Suppressor macrophage treated with lipopolysaccharide for 4 hours (primary cell): Measurements from ENCODE around the gene ACAN.

Experiments used
- DNase-seq: peaks from one replicate; pipeline ENCODE4 v3.0.0-alpha.2; 2020

ACAN gene

DNA sequence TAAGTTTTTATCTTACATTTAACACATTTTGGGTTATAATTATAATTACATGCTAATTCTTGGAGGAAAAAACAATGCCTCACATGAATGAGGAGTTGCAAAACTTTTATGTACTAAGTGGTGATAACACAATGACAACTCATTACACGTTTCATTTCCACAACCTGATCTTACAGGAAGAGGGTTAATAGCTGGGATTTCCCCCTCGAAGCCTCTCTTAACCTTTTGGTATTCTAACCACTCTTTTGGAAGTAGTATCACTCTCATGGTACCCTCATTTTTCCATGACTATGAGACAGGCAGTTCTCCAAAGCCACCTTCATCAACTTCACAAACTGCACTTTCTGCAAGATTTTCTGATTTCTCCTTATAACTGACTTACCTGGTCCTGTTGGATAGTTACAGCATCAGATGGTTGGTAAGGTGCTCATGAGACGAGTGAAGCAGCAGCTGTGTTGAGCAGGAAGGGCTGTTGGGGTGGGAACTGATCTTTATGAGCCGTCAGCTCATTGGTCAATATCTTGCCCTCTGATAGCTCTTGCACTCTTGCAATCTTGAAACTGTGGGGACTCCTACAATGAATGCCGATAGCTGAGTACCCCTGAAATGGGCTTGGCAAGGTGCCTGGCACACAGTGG, 41.6 kb downstream of the ACAN start:
- DNase-seq, result no peak

DNA sequence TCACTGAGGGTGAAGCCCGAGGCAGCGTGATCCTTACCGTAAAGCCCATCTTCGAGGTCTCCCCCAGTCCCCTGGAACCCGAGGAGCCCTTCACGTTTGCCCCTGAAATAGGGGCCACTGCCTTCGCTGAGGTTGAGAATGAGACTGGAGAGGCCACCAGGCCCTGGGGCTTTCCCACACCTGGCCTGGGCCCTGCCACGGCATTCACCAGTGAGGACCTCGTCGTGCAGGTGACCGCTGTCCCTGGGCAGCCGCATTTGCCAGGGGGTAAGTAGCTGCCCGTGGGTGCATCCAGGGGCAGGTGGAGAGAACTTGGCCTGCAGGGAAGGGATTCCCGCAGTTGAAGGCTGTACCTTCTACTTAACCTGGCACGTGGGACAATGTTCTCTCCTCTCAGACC, 42.4 kb downstream of the ACAN start:
- no peak for DNase-seq

DNA sequence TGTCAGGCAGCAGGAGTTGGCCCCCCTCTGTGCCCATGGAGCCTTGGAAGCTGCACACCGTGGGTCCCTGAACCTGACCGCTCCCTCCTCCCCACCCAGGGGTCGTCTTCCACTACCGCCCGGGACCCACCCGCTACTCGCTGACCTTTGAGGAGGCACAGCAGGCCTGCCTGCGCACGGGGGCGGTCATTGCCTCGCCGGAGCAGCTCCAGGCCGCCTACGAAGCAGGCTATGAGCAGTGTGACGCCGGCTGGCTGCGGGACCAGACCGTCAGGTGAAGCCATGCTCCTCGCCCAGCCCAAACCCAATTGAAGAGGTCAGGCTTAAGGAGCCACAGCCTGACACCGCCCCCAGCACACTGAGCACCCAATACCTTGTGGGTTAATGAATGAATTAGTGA, 43.9 kb downstream of the ACAN start:
- no peak for DNase-seq

DNA sequence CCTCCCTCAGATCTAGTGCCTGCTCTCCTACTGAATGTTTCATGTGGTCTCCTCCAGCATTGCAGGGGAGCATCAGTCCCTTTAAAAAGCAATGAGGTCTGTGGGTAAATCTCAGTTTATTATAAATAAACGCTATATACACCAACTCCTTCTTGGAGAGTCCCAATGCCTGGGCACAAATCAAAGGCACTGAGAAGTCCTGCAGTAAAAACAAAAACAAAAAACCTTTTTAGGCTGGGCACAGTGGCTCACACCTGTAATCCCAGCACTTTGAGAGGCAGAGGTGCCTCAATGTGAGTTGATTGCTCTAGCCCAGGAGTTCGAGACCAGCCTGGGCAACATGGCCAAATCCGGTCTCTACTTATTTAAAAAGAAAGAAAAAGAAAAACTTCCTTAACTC, 45.0 kb downstream of the ACAN start:
- no peak for DNase-seq

DNA sequence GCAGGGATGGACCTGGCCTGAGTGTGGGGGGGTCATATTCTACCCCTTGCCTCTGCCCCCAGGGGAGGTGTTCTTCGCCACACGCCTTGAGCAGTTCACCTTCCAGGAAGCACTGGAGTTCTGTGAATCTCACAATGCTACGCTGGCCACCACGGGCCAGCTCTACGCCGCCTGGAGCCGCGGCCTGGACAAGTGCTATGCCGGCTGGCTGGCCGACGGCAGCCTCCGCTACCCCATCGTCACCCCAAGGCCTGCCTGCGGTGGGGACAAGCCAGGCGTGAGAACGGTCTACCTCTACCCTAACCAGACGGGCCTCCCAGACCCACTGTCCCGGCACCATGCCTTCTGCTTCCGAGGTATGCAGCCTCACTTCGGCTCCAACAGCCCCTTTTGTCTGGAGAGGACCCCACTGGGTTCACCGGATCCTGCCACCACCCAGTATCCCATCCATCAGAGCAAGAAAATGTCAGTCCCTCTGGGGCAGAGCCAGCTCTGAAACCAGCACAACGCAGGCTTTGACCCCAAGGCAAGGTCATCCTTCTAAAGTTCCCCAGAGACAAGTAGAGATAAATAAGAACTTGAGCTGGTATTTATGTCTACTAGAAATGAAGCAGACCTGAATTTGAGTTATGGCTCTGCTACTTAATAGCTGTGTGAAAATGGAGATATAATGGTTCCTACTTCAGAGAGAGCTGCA, 46.3 kb downstream of the ACAN start:
- no peak for DNase-seq

DNA sequence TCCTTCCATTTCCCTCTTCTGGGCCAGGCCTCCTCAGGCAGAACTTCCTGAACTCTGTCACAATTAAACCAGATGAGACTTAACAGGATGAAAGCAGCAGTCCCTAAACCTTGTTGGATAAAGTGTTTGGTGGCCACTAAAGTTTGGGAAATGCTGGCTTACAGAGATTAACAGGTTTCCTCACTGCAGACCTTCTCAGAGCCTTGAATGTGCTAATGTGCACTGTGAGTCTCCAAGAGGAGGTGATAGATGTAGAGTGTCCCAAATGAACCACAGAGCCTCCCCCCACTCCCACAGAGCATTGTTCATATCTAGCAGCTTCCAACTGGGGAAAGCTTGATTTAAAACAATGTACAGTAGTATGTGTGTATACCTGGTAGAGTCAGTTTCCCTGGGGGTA, 49.2 kb downstream of the ACAN start:
- no peak for DNase-seq

DNA sequence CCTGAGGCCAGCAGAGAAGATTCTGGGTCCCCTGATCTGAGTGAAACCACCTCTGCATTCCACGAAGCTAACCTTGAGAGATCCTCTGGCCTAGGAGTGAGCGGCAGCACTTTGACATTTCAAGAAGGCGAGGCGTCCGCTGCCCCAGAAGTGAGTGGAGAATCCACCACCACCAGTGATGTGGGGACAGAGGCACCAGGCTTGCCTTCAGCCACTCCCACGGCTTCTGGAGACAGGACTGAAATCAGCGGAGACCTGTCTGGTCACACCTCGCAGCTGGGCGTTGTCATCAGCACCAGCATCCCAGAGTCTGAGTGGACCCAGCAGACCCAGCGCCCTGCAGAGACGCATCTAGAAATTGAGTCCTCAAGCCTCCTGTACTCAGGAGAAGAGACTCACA, 55.7 kb downstream of the ACAN start:
- DNase-seq, result no peak

DNA sequence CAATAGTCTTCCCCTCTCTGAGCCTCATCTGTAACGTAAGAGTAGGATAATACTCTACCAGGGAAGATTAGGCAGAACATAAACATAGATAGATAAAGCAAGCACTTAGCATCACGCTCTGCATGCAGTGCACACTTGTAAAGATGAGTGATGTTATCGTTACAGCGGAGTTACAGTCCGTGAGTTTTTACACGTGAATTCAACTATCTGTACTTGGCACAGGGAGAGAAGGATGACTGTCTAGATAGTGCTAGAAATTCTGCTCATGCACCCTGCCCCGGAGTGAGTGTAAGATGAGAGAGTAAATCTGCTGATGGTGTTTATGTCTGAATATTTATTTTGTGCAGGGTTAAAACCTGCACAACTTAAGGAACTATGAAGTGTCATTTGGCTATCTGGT, 56.3 kb downstream of the ACAN start:
- DNase-seq, result no peak

DNA sequence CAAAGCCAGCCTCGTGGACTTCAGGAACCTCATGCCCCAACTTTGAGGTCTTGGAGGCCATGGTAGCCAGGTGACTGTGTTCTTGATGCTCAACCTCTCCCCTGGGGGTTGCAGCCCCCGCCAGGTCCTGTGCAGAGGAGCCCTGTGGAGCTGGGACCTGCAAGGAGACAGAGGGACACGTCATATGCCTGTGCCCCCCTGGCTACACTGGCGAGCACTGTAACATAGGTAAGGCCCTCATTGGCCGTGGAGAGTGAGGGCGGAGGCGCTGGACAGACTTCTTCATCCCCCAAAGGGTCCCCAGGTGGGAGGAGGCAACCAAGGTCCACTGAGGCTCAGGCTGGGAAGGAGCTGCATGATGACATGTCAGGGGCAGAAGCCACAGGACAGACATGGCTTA, 57.0 kb downstream of the ACAN start:
- DNase-seq, result no peak

DNA sequence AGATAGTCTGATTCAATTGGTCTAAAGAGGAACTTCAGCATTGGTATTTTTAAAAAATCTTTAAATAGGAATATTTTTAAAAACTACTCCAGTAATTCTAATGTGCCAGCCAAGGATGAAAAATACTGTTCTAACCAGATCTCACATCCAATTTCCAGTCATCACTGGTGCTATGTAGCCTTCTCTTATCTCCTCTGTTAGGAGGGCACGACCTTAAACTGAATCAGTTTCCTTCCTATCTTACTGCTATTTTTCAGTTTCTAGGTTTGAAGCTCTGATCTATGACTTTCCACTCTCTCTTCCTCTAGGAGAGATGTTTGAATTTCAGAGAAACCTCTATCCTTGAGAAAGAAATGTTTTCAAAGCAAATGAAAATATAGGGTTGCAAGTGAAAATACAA, 60.2 kb downstream of the ACAN start:
- DNase-seq, result no peak

DNA sequence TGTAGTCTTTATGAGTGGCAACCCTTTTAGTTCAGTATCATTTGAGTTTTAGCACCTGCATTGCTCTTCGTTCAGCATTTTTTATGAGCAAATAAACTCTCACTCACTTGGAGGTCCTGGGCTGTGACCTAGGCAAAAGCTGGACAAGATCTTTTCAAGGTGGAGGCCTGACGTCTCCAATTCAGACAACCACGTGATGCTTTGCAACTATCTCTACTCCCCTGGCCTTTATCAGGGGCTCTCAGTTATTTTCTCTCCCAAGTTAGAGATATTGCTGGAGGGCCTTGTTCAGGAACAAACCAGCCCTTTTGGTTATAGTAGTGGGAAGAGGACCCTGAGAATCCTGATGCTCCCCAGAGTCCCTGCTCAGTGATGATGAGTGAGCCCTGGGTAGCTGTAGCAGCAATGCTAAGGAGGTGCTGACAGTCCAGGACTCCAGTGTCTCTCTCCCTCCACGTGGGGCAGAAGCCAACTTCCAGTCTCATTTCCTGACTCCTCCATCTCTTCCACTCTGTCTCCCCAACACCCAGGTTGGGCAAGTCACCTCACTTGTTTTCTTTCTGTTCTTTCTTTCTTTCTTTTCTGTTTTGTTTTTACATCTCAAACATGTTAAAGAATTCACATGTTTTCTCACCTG, 61.7 kb downstream of the ACAN start:
- DNase-seq, result no peak

DNA sequence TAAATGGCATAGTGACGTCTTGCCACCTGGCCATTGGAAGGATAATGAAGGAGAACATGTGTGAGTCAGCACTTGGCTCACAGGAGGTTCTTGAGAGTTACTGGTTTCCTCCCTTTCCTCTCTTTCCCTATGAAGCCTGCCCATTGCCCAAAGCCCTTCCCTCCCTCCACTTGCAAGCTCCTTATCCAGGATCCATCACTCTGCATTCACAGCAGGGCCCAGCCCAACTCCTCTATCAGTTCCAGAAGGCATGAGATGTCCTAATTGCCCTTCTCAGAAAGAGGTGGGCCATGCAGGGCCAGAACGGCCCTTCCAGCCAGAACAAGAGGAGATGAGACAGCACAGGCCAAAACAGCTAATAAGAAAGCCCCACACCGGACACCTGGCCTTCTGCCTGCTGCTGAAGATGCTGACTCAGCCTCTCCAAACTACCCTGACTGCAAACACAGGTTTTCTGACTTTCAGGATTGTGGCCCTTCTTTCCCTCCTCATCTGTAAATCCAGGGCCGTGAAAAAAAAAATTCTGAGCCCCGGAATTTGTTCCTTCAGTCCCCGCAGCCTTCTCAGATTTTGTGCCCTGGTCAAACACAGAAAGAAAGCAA, 62.4 kb downstream of the ACAN start:
- DNase-seq, result no peak

DNA sequence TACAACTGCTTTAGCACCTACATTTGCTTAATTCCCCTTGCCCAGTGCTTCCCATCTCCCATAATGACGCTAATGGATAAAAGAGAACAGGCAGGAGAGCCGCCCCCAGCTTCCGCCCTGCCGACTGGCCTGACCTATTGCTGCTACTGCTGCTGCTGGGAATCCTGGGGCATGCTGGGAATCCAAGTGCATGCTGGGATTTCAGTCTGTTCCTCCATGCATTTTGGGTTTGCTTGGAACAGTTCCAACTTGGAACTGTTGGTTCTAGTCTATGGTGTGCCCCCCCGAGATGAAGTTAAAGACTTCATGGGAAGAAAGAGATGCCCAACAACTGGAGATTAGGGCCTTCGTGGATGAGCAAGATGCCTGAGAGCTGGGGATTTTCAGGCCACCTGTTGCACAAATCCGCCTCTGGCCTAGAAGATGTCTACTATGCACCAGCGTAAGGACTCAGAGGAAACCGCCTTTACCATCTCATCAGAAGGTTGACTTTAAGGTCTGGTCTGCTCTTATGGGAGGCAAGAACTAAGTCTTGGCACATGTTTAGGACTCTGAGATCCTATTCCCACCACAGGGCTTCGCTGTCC, 63.2 kb downstream of the ACAN start:
- no peak for DNase-seq

DNA sequence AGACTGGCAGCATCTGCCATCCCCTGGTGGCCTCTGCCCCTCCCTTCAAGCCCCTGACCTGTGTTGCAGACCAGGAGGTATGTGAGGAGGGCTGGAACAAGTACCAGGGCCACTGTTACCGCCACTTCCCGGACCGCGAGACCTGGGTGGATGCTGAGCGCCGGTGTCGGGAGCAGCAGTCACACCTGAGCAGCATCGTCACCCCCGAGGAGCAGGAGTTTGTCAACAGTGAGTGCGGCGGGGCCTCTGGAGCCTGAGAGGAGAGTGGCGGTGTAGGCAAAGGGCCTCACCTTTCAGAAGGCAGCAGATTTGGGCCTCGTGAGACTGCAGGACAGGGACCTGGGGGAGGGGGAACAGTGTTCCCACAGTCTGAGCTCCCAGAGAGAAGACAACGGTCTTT, 68.1 kb downstream of the ACAN start:
- DNase-seq, result no peak

DNA sequence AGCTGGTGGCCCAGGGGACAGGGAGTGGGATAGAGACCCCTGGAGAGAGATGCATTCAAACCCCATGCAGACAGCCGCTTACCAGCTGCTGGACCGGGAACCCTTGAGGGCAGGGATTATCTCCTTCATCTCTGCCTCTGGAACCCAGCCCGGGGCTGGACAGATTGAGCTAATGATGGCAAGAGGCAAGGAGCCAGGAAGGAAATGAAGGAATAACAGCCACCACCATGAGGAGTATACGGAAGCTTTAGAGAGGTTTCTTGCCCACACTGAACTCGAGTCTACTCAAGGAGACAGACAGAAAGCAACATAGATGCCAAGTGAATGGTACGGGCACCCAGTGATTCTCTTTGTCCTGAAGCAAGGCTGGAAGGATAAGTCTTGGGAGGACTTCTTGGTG, 68.9 kb downstream of the ACAN start:
- DNase-seq, result no peak

DNA sequence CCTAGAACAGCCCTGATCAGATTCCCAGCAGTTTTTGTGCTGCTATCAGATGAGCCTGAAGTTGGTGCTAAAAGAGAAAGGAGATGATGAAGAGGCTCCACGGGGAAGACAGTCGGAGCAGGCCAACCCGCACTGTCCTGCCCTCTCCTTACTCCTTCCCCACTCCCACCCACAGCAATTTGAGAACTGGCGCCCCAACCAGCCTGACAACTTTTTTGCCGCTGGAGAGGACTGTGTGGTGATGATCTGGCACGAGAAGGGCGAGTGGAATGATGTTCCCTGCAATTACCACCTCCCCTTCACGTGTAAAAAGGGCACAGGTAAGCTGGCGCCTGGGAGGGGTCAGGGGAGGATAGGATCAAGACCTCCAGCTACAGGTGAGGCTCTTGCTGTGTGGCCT, 69.5 kb downstream of the ACAN start:
- no peak for DNase-seq

DNA sequence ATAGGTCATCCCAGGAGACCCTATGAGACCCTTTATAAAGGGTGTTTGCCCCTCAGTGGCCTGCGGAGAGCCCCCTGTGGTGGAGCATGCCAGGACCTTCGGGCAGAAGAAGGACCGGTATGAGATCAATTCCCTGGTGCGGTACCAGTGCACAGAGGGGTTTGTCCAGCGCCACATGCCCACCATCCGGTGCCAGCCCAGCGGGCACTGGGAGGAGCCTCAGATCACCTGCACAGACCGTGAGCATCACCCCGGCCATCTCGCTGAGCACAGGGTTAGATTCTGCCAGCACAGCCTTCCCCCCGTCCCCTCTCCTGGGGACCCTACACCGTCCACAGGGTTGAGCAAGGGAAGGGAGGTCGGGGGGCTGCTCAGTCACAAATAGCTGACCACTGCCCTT, 70.5 kb downstream of the ACAN start:
- no peak for DNase-seq

DNA sequence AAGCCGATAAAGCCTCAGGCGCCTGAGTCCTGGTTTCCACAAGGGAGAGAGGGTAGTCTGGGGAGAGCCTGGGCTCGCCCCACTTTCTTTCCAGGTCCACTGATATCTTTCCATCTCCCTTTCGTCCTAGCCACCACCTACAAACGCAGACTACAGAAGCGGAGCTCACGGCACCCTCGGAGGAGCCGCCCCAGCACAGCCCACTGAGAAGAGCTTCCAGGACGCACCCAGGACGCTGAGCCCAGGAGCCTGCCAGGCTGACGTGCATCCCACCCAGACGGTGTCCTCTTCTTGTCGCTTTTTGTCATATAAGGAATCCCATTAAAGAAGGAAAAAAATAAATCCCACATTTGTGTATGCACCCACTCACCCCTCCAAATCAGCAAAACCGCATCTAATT, 71.0 kb downstream of the ACAN start:
- no peak for DNase-seq

DNA sequence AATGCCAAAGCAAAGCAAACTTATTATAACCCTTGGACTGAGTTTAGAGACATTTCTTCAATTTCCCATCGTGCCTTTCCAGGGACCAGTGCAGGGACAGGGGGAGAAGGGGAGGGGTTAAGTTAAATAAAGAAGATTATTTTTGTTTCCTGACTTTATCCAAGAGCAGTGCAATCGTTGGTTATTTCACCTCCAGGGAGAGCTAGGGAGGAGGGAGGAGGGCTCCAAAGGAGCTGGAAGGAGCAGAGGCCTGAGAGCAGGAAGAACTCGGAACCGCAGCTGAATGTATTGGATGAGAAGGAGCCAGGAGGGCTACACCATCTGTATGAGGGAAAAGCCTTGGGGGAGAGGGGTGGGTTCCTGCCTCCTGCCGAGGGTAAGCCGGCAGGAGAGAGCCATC, 71.4 kb downstream of the ACAN start:
- no peak for DNase-seq

DNA sequence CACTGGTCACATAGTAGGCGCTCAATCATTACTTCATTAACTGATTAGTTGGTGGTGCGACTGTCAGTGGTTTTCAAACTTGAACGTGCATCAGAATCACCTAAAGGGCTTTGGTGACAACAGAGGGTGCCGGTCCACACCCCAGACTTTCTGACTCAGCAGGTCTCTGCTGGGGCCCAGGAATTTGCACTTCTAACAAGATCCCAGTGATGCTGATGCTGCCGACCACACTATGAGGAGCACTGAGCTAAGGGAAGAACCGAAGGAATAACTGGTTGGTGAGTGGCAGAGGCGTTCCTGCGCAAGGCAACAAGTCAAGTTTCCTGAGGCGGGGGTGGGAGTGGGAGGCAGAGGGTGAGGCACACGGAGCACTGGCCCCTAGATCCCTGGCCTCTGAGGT, 73.3 kb downstream of the ACAN start:
- DNase-seq, result no peak

DNA sequence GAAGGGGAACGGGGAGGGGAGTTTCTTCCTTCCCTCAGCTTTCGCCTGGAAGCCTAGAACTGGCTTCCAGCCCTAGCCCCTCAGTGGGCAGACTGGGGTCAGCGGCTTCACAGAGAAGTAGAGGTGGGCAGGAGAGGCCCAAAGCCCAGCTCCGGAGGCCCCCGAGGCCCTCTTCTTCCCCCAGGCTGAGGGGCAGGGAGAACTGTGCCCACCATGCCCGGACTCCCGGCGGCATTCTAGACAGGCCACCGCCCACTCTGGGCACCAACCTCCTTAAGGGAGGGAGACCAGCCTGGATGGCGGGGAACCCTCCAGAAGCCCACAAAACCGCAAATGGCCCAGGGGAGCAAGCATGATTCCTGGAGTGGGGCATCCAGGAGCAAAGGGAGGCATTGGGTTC, 74.2 kb downstream of the ACAN start:
- no peak for DNase-seq

DNA sequence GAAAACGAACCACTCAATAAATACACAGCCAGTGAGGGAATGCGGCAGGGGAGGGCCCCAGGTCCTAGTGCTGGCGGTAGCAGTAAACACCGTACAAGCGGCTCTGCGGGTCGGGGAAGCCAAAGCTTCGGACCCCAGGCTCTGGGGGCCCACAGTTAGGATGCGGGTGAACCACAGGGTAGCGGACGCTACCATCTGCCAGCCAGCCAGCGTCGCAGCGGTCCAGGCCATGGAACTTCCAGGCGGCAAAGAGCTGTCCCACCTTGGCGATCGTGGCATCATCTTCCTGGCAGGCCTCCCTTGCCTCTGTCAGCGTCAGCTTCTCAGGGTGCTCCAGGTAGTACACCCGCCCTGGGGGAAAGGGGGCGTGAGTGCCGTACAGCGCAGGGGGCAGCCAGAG, 74.7 kb downstream of the ACAN start:
- DNase-seq, result no peak

DNA sequence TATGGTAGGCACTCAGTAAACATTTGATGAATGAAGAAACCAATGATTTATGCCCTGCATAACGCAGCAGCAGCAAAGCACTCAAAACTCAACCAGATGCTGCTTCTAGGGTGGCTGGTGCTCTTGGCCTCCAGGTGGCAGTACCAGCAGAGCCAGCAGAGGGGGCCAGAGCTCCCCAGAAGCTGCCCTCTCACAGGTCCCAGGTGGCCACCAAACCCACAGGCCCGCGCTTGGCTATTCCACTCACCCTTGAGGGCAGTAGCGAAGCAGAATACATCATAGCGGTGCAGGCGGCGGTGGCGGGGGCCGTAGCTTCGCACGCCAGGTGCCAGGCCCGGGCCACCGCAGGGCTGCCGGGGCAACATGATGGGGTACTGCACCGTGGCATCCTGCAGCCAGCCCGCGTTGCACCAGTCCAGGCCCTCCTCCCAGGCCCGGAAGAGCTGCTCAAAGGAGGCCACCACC, 75.5 kb downstream of the ACAN start:
- DNase-seq, result peak; percentile 23
